GM12801 (cell line): ENCODE data around the gene PSORS1C2.

Source experiments
- TF ChIP-seq, protein P1 (sequence below): IDR thresholded peaks from one replicate; pipeline ENCODE4 v1.5.1; 2011; ENCODE audit warnings: control low read depth; ENCODE audit not compliant: insufficient read length; ENCODE audit errors: extremely low read depth

The PSORS1C2 gene

DNA sequence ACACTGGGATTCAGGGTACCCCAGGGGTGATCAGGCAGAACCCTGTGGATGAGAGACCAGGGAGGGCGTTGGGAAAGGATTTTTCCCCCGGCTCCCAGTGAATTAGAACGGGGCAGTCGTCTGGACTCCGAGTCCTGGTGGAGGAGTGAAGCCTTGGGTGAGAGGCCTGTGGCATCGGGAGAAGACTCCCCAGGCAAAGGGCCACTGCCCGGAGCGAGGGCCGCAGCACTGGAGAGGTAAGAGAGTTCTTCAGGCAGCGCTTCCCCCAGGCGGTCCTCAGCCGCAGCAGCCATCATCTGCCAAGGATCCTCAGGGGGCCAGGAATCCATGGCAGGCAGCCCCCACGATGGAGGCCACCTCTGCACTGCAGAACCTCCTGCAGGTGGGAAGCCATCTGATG is 27.2 kb downstream of the PSORS1C2 start:
- TF ChIP-seq, protein P1, sequence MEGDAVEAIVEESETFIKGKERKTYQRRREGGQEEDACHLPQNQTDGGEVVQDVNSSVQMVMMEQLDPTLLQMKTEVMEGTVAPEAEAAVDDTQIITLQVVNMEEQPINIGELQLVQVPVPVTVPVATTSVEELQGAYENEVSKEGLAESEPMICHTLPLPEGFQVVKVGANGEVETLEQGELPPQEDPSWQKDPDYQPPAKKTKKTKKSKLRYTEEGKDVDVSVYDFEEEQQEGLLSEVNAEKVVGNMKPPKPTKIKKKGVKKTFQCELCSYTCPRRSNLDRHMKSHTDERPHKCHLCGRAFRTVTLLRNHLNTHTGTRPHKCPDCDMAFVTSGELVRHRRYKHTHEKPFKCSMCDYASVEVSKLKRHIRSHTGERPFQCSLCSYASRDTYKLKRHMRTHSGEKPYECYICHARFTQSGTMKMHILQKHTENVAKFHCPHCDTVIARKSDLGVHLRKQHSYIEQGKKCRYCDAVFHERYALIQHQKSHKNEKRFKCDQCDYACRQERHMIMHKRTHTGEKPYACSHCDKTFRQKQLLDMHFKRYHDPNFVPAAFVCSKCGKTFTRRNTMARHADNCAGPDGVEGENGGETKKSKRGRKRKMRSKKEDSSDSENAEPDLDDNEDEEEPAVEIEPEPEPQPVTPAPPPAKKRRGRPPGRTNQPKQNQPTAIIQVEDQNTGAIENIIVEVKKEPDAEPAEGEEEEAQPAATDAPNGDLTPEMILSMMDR = no peak

DNA sequence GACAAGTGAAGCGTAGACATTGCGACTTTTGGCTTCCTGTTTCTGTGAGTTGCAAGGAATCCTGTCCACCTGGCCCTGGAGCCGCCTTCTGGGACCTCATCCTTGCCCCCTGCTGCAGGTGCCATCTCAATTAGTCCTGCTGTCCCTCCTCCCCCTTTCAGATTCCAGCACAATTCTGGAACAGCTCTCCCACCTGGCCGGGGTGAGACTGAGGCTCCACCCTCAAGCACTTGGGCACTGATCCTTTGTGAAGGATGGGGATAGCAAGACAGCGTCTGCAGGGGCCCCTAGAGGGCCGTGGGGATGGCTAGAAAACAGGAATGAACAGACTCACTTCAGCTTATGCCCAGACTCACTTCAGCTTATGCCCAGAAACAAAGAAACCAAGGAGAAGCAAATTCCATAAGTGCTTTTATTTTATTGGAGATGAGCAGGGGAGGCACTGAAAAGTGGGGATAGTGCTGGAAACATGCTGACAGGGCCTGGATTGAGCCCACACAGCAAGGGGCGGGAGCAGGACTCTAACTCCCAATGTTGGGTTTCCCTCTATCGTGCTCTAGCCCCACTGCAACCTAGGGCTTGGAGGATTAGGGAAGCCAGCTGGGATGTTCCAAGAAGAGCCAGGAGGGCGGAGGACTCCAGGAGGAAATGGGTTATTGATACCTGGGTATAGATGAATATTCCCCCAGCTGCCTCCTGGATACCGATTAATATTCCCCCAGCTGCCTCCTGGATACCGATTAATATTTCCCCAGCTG is 27.9 kb downstream of the PSORS1C2 start:
- TF ChIP-seq, protein P1 = no peak

DNA sequence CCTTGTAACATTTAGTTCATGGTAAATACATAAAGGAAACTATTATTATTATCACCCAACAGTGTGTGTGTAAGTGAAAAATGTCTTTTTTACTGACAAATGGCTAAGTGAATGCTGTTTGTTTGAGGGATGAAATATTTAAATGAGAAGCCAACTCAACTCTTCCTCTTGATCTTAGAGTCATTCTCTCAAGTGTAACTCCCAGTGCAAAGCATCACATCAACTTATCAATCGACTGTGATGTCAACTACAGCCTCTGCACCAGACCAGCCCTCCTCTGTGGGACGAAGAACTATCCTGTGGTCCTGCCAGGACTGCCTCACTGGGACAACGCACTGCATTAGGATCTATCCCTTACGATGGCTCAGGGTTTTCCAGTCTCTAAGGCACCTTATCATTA is 31.8 kb downstream of the PSORS1C2 start:
- TF ChIP-seq, protein P1 = no peak

DNA sequence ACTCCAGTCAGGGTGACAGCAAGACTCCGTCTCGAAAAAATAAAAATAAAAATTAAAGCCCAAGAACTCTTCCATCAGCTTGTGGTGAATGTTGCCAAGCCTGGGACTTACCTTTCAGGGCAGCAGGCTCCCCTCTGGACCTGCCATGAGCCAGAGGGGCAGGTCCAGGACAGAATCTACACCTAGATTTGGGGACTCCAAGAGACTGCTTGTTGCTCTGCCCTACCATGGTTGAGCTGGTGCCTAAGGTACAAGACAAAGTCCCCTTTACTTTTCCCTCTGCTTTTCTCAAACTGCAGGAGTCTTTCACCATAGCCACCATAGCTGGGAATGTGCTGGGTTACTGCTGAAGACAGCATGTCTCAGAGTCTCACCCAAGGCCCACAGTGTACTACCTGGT is 35.7 kb downstream of the PSORS1C2 start:
- TF ChIP-seq, protein P1 = no peak

DNA sequence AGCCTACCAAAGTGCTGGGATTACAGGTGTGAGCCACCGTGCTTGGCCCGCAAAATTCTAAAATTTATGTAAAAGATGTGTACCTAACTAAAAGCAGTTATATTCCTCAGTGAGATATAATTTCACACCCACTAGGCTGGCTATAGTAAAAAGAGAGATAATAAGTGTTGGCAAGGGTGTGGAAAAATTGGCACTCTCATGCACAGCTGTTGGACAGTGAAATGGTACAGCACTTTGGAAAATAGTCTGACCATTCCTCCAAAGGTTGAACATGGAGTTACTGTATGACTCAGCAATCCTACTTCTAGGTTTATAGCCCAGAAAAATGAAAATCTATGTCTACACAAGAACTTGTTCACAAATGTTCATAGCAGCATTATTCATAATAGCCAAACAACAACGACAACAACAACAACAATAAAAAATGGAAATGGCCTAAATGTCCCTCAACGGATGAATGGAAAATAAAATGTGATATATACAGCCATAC is 40.4 kb downstream of the PSORS1C2 start:
- TF ChIP-seq, protein P1 = no peak

DNA sequence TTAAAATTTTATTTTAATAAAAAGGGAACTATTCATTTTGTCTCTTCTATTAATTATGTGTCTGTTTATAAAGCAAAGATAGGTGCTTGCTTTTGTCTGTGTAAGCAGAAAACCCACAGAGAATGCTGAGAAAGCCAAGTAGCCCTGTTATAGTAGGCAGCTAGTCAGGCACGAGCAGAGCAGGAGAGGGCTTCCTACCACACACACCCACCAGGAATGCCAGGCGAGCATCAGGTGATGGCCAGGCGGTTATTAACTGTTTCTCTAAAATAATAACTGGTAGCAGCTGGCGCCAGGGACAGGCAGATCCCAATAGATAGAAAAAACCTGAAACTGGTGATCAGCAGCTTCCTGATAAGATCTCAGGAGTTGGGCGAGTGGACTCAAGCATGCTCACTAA is 42.2 kb downstream of the PSORS1C2 start:
- TF ChIP-seq, protein P1 = no peak

DNA sequence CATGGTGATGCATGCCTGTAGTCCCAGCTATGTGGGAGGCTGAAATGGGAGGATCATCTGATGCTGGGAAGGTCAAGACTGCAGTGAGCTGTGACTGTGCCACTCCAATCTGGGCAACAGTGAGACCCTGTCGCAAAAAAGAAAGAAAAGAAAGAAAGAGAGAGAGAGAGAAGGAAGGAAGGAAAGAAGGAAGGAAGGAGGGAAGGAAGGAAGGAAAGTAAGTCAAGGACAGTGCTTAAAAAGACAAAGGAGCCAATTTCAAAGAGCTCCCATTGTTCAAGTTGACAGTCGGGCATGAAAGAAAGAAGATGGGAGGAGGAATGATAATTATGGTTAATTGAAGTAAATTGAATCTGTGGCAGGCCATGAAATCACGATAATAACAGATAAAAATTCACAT is 42.7 kb downstream of the PSORS1C2 start:
- TF ChIP-seq, protein P1 = no peak
